Measurements from ENCODE around the gene HUS1B.
A peak's percentile ranks its signal among the peaks of the same experiment; 100 is the strongest.
"Not testable (repeated sequence)": the region's sequence is repeated elsewhere in the genome, so short reads cannot be mapped to it uniquely, and the experiment has no call there.

The HUS1B gene

GRCh38 chr6:678520-678919, 21.6 kb upstream of the HUS1B start:
- DNase-seq, result no peak

- DNase-seq, result no peak
Observed at GRCh38 chr6:677919-678318, 21.0 kb upstream of the HUS1B start.

DNA sequence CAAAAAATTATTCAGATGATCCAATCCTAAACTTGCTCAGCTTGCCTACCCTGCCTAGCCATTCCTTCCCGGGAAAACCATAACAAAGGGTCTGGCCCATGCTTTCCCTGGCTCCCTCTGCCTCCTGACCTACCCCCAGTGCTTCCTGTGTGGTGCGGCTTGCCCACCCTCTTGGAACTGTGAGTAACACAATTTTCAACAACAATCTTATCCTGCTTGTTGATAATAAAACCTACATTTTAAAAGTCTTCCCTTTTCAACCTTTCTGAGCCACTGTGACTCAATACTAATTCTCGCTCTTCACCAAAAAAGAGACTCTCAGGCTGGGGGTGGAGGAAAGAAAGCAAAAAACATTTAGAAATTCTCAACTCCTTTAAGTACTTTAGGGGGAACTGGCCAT, 18.1 kb upstream of the HUS1B start:
- no peak for DNase-seq

DNA sequence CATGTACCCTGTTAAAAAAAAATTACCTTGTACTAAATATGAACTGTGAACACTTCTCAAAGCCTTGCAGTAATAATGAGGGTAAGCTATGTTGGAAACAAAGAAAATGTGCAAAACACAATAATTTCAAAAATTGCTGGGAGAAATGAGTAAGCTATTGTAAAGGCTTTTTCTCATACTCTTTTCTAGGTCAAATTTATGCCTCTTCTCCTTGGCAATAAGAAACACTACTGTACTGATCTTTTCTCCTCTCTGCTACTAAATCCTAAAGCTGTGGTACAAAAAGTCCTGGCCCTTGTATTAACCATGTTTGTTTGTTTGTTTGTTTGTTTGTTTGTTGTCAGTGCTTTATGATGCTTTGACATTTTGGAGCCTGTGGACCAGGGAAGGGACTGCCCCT, 17.5 kb upstream of the HUS1B start:
- DNase-seq, result no peak

DNA sequence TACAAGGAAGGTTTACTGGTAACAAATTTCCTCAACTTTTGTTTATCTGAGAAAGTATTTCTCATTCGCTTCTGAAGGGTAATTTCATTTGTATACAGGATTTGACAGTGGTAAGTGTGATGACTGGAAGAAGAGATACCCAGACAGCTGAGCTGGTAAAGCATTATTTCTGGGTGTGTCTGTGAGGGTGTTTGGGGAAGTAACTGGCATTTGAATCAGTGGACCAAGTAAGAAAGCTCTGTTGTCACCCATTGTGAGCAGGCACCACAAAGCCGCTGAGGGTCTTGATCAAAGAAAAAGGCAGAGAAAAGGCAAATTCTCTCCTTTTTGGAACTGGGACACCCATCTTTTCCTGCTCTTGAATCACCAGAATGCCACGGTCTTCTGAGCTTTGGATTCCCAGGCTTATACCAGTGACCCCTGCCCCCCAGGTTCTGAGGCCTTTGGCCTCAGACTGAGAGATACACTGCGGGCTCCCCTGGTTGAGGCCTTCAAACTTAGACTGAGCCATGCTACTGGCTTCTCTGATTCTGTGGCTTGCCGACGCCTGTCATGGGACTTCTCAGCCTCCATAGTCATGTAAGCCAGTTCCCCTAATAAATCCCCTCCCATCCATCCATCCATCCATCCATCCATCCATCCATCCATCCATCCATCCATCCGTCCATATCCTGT, 10.5 kb upstream of the HUS1B start:
- DNase-seq, result no peak

DNA sequence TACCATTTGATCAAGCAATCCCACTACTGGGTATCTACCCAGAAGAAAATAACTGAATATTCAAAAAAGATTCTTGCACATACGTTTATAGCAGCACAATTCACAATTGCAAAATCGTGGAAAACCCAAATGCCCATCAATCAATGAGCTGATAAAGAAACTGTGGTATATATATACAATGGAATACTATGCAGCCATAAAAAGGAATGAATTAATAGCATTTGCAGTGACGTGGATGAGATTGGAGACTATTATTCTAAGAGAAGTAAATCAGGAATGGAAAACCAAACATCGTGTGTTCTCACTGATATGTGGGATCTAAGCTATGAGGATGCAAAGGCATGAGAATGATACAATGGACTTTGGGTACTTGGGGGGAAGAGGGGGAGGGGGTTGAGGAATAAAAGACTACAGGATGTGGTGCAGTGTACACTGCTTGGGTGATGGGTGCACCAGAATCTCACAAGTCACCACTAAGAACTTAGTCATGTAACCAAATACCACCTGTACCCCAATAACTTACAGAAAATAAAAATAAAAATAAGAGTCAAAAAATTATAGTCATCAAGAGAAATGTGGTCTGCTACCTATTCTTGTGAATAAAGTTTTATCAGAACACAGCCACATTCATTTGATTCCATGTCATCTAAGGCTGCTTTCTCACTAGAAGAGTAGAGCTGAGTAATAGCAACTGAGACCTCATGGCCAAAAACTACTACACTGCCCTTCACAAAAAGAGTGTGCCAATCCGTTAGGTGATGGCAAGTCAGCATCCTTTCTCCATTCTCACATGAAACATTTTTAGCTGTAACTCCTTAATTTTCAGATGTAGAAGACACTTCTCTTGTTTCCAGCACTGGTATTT, 8.7 kb upstream of the HUS1B start:
- no peak for DNase-seq

GRCh38 chr6:663788-664187, 6.9 kb upstream of the HUS1B start:
- not testable (repeated sequence) for DNase-seq

DNA sequence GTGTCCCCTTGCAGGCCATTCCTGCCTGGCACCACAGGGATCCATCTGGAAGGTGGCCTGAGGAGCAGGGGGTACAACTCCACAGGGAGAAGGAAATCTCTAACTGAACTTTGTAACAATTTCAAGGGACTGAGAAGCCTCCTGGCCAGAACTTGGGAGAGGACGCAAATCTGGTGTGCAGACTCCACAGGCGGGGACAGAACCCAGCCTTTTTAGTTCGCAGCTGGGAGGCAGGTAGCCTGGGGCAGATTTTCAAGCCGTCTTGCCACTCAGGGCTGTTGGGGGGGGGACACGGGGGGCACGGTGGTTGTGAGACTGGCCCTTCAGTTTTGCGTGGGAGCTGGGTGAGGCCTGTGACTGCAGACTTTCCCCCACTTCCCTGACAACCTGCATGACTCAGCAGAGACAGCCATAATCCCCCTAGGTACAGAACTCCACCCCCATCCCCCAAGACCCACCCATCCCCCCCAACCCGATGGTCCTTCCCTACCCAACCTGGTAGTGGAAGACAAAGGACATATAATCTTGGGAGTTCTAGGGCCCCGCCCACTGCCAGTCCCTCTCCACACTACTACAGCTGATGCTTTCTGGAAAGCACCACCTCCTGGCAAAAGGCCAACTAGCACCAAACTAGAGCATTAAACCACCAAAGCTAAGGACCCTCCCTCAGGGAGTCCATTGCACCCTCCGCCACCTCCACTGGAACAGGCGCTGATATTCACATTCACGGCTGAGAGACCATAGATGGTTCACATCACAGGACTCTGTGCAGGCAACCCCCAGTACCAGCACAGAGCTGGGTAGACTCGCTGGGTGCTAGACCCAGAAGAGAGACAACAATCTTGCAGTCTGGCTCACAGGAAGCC, 3.0 kb upstream of the HUS1B start:
- DNase-seq, result no peak

DNA sequence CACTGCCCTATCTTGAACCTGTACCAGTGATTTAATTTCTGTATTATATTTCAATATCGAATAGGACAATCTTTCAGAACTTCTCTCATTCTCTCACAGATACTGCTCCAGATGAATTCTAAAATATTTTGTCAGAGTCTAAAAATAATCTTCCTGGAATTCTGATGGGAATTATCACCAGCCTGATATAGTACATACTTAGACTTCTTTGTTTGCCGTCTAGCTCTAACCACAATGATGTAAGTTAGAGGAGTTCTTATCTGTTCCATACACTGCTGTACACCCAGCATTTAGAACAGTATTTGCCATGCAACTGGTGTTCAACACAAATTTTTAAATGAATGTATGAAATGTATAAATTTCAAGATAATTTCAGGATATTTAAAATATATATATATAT, 1.3 kb upstream of the HUS1B start:
- no peak for DNase-seq

DNA sequence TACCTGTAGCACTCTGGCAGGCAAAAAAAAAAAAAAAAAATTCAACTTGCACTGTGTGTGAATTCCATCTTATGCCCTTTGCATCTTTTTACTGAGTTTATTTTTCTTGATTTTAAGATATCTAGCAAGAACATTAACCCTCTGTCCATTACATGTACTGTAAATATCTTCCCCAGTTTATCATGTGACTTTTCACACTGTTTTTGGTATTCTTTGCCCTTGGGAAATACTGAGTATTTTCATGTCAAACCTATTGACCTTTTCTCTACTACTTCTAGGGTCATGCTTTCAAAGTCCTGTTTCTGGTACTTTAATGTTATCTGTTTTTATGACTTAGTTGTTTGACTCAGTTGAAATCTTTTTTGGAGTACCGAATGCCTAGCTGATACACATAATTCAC, 843 bp upstream of the HUS1B start:
- no peak for DNase-seq

DNA sequence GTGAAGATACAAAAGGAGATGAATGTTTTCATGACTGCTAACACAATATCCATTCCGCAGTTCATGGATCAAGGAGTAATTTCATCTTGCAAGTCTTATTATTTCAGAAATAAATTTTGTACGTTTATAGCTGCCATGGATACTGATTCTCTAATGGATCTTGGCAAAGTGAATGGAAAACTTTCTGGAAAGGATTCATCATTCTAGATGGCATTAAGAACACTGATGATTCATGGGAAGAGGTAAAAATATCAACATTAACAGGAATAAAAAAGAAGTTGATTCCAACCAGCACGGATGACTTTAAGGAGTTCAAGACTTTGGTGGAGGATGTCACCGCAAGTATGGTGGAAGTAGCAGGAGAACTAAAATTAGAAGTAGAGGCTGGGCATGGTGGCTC, 2.8 kb downstream of the HUS1B start:
- DNase-seq, result no peak

- DNase-seq, result no peak
Observed at GRCh38 chr6:652865-653264, 4.0 kb downstream of the HUS1B start.

DNA sequence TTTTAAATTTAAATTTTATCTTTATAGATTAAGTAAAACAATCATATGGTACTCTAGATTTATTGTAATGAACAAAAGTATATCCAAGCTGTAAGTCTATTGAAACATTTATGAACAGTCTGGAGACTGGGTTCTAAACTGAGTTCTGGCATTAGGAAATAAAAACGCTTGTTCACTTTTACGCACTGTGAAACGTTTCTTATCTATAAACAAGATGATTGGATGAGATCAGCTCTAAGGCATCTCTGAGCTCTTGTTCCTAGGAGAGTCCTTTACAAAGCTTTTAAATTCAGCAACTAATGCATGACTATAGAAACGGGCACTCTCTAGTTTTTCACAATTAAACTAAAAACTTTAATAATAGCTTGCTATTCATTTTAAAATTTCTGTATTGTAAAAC, 6.8 kb downstream of the HUS1B start:
- no peak for DNase-seq

GRCh38 chr6:642805-643204, 14.1 kb downstream of the HUS1B start:
- DNase-seq, result peak in 1 of 2 donors; percentile 31

- no peak for DNase-seq
Observed at GRCh38 chr6:641225-641985, 15.5 kb downstream of the HUS1B start.

DNA sequence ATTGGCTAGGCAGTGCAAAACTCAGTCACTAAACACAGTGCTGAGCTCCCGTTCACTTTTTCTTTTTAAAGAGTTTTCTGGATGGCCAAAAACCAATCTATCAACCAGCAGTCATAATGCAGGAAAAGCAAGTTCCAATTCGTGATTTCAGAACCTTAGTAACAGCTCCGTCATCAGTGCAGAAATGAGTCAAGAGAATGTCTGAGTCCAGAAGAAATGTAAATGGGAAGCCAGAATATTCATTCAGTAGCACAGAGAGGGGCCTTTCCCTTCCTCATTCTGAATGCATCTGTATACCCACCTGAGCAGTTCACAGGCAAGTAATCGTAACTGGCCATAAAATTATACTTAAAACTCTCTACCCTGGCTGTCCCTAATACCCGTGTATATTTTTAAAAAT, 20.4 kb downstream of the HUS1B start:
- DNase-seq, result no peak

- DNase-seq, result no peak
Observed at GRCh38 chr6:635233-635632, 21.7 kb downstream of the HUS1B start.

DNA sequence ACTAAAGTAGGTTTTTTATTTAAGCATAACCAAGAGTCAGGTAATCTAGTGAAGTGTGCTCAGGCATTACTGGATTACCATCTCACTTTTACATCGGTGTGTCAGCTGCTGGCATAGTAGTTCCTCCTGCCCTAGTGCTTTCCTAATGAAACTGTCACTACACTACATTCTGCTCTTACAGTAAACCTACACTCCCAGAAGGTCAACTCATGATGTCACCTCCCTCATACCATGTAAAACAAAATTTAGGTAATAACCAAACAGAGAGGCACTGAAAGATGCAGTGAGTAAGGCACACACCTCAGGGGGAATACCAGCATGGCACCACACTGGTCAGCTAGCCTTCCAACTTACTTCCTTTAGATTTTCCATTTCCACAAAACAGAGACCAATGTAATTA, 23.3 kb downstream of the HUS1B start:
- DNase-seq, result no peak

DNA sequence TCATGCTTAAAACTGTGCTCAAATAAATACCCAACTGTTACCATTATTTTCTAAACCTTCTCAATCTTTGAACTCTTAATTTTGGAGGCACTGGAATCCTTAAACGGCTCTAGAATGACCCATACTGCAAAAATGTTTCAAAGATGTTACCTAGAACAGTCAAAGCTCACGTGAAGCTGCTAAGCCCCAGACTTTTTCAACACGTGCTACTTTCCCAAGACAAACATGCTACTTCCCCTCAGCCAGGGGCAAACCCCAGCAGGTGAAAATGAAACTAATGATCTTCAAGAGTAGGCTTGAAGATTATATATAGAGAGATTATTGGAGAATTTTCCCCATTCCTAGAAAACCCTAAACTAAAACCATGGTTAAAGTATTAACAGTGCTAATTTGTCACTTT, 28.1 kb downstream of the HUS1B start:
- no peak for DNase-seq

GRCh38 chr6:626236-626635, 30.7 kb downstream of the HUS1B start:
- no peak for DNase-seq

DNA sequence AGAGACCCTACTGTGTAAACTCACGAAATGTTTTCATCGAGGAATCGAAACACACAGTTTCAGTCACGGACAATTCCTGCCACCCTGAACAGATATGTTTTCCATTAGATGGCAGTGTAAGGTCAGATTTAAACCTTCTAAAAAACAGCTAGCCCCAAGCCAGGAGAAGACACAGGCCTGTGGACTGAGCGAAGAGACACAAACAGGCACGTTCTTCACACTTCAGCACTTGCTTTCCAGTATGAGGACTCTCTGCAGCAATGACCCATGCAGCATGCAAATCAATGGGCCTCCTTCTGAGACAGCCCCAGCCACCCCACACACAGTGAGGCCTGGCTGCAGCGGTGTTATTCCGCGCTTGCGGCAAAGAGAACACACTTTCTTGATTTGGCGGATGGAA, 31.9 kb downstream of the HUS1B start:
- no peak for DNase-seq

GRCh38 chr6:622462-622861, 34.4 kb downstream of the HUS1B start:
- no peak for DNase-seq

DNA sequence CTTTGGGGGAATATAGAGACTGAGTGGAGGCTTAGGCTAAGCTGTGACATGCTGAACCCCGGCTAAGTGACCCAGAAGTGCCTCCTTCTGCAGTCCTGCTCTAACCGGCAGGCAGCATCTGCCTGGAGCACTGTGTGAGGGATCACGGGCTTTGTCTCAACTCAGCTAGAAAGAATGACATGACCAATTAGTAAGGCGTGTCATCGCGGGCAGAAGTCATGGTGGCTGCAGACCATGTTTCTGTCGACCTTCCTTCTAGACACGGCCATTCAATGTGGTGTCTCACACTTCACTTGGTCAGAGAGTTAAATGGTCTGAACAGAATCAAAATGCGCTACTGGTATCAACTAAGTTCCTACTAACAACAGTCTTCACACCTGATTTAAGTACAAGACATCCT, 35.0 kb downstream of the HUS1B start:
- DNase-seq, result no peak

Data from inflammatory macrophage (primary cell).